ENCODE measurements around the gene KCNAB1. TPM values are rescaled to one million over a fixed set of nuclear protein-coding genes. Genes with fewer than 3 reads are reported as not detected.
"Not testable (repeated sequence)": the region's sequence is repeated elsewhere in the genome, so short reads cannot be mapped to it uniquely, and the experiment has no call there.

KCNAB1 gene
- total and polyA plus RNA-seq, 2 experiments from 2014 or later = 0.80 to 1.4 TPM

- 91% methylated on average over 7 of the region's 7 CpGs for WGBS (ENCODE audit: low lambda C conversion rate, missing lambda C conversion rate)
- TF ChIP-seq EZH2 (IDR thresholded peaks at IDR 0.05; ENCODE audit: borderline replicate concordance) = no peak
- TF ChIP-seq CTCF (IDR thresholded peaks at IDR 0.05; ENCODE audit: poor library complexity) = no peak
- TF ChIP-seq EZH2phosphoT487 (IDR thresholded peaks at IDR 0.05; ENCODE audit: low read depth, severe bottlenecking, unreplicated experiment) = no peak
- Histone ChIP-seq H3K9me3 (ENCODE audit: low read depth) (no peaks in the 10 kb centered on the region), H3K4me3 (no peak overlapping the region), H3K79me2 (no peaks in the 10 kb centered on the region), H3K9me2 (replicated peaks; ENCODE audit: insufficient read depth) (no peaks in the 10 kb centered on the region), H3K4me2 (no peak overlapping the region), H3K27me3 (no peaks in the 10 kb centered on the region), H4K20me1 (ENCODE audit: insufficient read depth, poor library complexity, severe bottlenecking) (no peaks in the 10 kb centered on the region), H3K36me3 (replicated peaks; ENCODE audit: insufficient read depth, low read depth) (no peaks in the 10 kb centered on the region), H3K4me1 (ENCODE audit: insufficient read depth) (no peaks in the 10 kb centered on the region), H2AFZ (no peak overlapping the region), H3K27ac (no peak overlapping the region)
- no peak for DNase-seq (ENCODE audit: low spot score)
Measured at GRCh38 chr3:156271995-156272719, 151.8 kb downstream of the KCNAB1 start.

DNA sequence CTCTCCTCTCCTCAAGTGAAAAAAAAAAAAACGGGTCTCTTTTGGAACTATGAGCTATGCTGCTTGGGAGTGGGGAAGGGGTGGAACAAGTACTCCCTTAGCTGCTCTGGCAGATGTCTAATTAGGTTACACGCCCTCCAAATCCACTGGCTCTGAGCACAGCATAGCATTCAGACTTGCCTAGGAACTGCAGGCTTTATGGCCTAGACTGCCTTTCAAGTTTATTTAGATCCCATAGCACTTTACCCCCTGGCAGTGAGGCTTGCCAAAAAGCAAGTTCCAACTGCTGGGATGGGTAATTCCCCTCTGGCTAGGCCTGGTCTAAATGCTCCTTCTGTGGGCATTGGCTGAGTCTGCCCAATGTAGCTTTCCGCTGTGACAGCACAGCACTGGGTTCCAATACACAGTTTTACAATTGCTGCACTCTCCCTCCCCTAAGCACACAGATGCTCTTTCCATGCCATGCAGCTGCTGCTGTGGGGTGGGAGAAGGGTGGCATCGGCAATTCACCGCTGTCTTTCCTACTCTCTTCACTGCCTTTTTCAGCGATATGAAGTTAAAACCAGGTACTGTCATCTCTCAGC is 152.8 kb downstream of the KCNAB1 start:
- Histone ChIP-seq H3K79me2 (no peaks in the 10 kb centered on the region), H4K20me1 (ENCODE audit: insufficient read depth, poor library complexity, severe bottlenecking) (no peaks in the 10 kb centered on the region), H3K4me2 (no peak overlapping the region), H3K4me3 (no peak overlapping the region), H3K9me2 (replicated peaks; ENCODE audit: insufficient read depth) (no peaks in the 10 kb centered on the region), H3K27ac (no peak overlapping the region), H2AFZ (no peak overlapping the region), H3K27me3 (no peaks in the 10 kb centered on the region), H3K4me1 (ENCODE audit: insufficient read depth) (no peaks in the 10 kb centered on the region), H3K36me3 (replicated peaks; ENCODE audit: insufficient read depth, low read depth) (no peaks in the 10 kb centered on the region), H3K9me3 (ENCODE audit: low read depth) (no peaks in the 10 kb centered on the region)
- TF ChIP-seq CTCF (IDR thresholded peaks at IDR 0.05; ENCODE audit: poor library complexity) (no peak), EZH2 (IDR thresholded peaks at IDR 0.05; ENCODE audit: borderline replicate concordance) (no peak), EZH2phosphoT487 (IDR thresholded peaks at IDR 0.05; ENCODE audit: low read depth, severe bottlenecking, unreplicated experiment) (no peak)
- DNase-seq (ENCODE audit: low spot score) = no peak
- 93% methylated on average over 6 of the region's 6 CpGs for WGBS (ENCODE audit: low lambda C conversion rate, missing lambda C conversion rate)

DNA sequence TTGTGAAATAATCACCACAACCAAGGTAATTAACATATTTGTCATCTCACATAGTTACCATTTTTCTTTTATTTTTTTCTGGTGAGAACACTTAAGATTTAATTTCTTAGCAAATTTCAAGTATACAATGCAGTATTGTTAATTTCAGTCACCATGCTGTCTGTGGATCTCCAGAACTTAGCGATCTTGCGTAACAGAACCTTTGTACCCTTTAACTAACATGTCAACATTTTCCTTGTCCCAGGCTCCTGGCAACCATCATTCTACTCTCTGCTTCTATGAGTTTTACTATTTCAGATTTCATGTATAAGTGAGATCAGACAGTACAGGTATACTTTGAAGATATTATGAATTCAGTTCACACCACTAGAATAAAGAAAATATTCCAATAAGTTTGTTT is 154.4 kb downstream of the KCNAB1 start:
- Histone ChIP-seq H3K36me3 (replicated peaks; ENCODE audit: insufficient read depth, low read depth) (no peaks in the 10 kb centered on the region), H3K4me3 (no peak overlapping the region), H3K27ac (no peak overlapping the region), H3K79me2 (no peaks in the 10 kb centered on the region), H3K27me3 (no peaks in the 10 kb centered on the region), H2AFZ (no peak overlapping the region), H4K20me1 (ENCODE audit: insufficient read depth, poor library complexity, severe bottlenecking) (no peaks in the 10 kb centered on the region), H3K9me3 (ENCODE audit: low read depth) (no peaks in the 10 kb centered on the region), H3K4me2 (no peak overlapping the region), H3K9me2 (replicated peaks; ENCODE audit: insufficient read depth) (no peaks in the 10 kb centered on the region), H3K4me1 (ENCODE audit: insufficient read depth) (no peaks in the 10 kb centered on the region)
- DNase-seq (ENCODE audit: low spot score) = peak; percentile 37
- no peak for TF ChIP-seq EZH2 (IDR thresholded peaks at IDR 0.05; ENCODE audit: borderline replicate concordance)
- WGBS (ENCODE audit: low lambda C conversion rate, missing lambda C conversion rate) = 75% methylated on average over 2 of the region's 2 CpGs

DNA sequence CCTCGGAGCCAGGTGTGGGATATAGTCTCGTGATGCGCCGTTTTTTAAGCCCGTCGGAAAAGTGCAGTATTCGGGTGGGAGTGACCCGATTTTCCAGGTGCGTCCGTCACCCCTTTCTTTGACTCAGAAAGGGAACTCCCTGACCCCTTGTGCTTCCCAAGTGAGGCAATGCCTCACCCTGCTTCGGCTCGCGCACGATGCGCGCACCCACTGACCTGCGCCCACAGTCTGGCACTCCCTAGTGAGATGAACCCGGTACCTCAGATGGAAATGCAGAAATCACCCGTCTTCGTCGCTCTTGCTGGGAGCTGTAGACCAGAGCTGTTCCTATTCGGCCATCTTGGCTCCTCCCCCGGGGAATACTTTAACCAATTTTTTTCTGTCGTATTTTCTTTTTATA is 164.3 kb downstream of the KCNAB1 start:
- not testable (repeated sequence) for DNase-seq (ENCODE audit: low spot score); H3K9me3 ChIP-seq (ENCODE audit: low read depth); H3K4me1 ChIP-seq (ENCODE audit: insufficient read depth); H3K36me3 ChIP-seq (replicated peaks; ENCODE audit: insufficient read depth, low read depth); H3K79me2 ChIP-seq; H3K4me3 ChIP-seq; H2AFZ ChIP-seq; H3K27ac ChIP-seq; H3K9me2 ChIP-seq (replicated peaks; ENCODE audit: insufficient read depth); H3K4me2 ChIP-seq; H4K20me1 ChIP-seq (ENCODE audit: insufficient read depth, poor library complexity, severe bottlenecking)
- WGBS (ENCODE audit: low lambda C conversion rate, missing lambda C conversion rate) = 92% methylated on average over 21 of the region's 24 CpGs
- peaks cover 13% of the 10 kb centered on the region for H3K27me3 ChIP-seq

Data from hepatocyte (in vitro differentiated cells).